CD4-positive, alpha-beta T cell treated with Interferon gamma for 1 hour (primary cell): Measurements from ENCODE around the gene ABO.
"Not testable (repeated sequence)": the region's sequence is repeated elsewhere in the genome, so short reads cannot be mapped to it uniquely, and the experiment has no call there.

Source experiments
- DNase-seq: peaks from one replicate; pipeline ENCODE4 v3.0.0-alpha.2; 2020

The ABO gene

GRCh38 chr9:133261753-133262120 is 13.3 kb downstream of the ABO start:
- no peak for DNase-seq

GRCh38 chr9:133261103-133261752 is 13.8 kb downstream of the ABO start:
- no peak for DNase-seq

GRCh38 chr9:133260334-133261102 is 14.5 kb downstream of the ABO start:
- DNase-seq: no peak

GRCh38 chr9:133258061-133259015 is 16.7 kb downstream of the ABO start:
- DNase-seq: no peak

- no peak for DNase-seq
These were observed 17.5 kb downstream of the ABO start for GRCh38 chr9:133257465-133257956.

GRCh38 chr9:133256686-133257091 is 18.3 kb downstream of the ABO start:
- DNase-seq: no peak

GRCh38 chr9:133256136-133256461 is 18.9 kb downstream of the ABO start:
- no peak for DNase-seq

GRCh38 chr9:133255371-133256135 is 19.4 kb downstream of the ABO start:
- no peak for DNase-seq

GRCh38 chr9:133254471-133254870 is 20.5 kb downstream of the ABO start:
- no peak for DNase-seq

- no peak for DNase-seq
These were observed 21.7 kb downstream of the ABO start for GRCh38 chr9:133253268-133253667.

GRCh38 chr9:133252301-133253020 is 22.5 kb downstream of the ABO start:
- DNase-seq: peak; percentile 17

- DNase-seq: peak; percentile 13
These were observed 23.2 kb downstream of the ABO start for GRCh38 chr9:133251773-133252172.

GRCh38 chr9:133251221-133251620 is 23.8 kb downstream of the ABO start:
- not testable (repeated sequence) for DNase-seq

- DNase-seq: no peak
These were observed 24.2 kb downstream of the ABO start for GRCh38 chr9:133250741-133251170.

- DNase-seq: no peak
These were observed 25.7 kb downstream of the ABO start for GRCh38 chr9:133249337-133249736.

GRCh38 chr9:133248726-133249295 is 26.2 kb downstream of the ABO start:
- no peak for DNase-seq

GRCh38 chr9:133247632-133248031 is 27.4 kb downstream of the ABO start:
- no peak for DNase-seq

GRCh38 chr9:133246991-133247390 is 28.0 kb downstream of the ABO start:
- DNase-seq: no peak

- DNase-seq: no peak
These were observed 28.4 kb downstream of the ABO start for GRCh38 chr9:133246562-133246961.

- DNase-seq: no peak
These were observed 32.0 kb downstream of the ABO start for GRCh38 chr9:133242991-133243390.

- no peak for DNase-seq
These were observed 32.8 kb downstream of the ABO start for GRCh38 chr9:133242241-133242640.
